Parathyroid adenoma (tissue), 2 donors: ENCODE data around the gene EPS15.

ENCODE experiments used
- H2AFZ ChIP-seq: fragments of 300-600 bp; sonication (generic); one replicate; pipeline ENCODE4 v1.7.0; 2017; ENCODE audit warnings: antibody characterized with exemption, mild to moderate bottlenecking
- H3K27ac ChIP-seq: fragments of 300-600 bp; sonication (generic); one replicate; pipeline ENCODE4 v1.7.0; 2017
- H3K27me3 ChIP-seq: fragments of 300-600 bp; sonication (generic); one replicate; pipeline ENCODE4 v1.7.0; 2017; ENCODE audit warnings: low read length; ENCODE audit not compliant: control insufficient read depth, insufficient read depth
- H3K36me3 ChIP-seq: fragments of 300-600 bp; sonication (generic); one replicate; pipeline ENCODE4 v1.7.0; 2017; ENCODE audit warnings: low read length; ENCODE audit not compliant: control insufficient read depth, insufficient read depth
- H3K4me1 ChIP-seq: fragments of 300-600 bp; sonication (generic); one replicate; pipeline ENCODE4 v1.7.0; 2017; ENCODE audit warnings: control low read depth
- H3K4me2 ChIP-seq: fragments of 300-600 bp; sonication (generic); one replicate; pipeline ENCODE4 v1.7.0; 2017; ENCODE audit warnings: low read length
- H3K4me3 ChIP-seq: fragments of 300-600 bp; sonication (generic); one replicate; pipeline ENCODE4 v1.7.0; 2017; ENCODE audit warnings: low read depth, low read length
- H3K79me2 ChIP-seq: fragments of 300-600 bp; sonication (generic); one replicate; pipeline ENCODE4 v1.7.0; 2017; ENCODE audit warnings: control low read depth
- H3K9ac ChIP-seq: fragments of 300-600 bp; sonication (generic); one replicate; pipeline ENCODE4 v1.7.0; 2017; ENCODE audit warnings: mild to moderate bottlenecking
- H3K9me3 ChIP-seq: fragments of 300-600 bp; sonication (generic); one replicate; pipeline ENCODE4 v1.7.0; 2017; ENCODE audit warnings: low read length; ENCODE audit not compliant: control insufficient read depth
- CTCF ChIP-seq: fragments of 300-600 bp; sonication (generic); IDR thresholded peaks from one replicate; pipeline ENCODE4 v1.7.0; 2017; ENCODE audit warnings: antibody characterized with exemption, mild to moderate bottlenecking
- donor health status: primary hyperparathyroidism.

The EPS15 gene

DNA sequence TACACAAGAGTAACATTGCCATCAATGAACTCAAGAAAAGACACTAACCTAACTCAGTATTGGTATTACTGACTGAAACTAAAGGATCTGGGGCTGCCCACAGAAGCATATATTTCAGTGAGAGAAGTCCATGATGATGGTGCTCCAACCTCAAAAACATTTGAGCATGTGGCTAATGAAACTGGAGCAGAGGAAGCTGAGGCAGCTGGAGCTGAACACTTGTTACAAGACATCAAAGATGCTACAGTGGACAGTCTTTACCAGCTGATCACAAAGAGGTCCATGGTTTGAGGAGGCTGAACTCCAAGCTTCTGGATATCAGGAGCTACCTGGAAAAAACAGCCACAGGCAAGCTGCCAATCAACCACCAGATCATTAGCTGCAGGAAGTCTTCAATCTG is 146.5 kb downstream of the EPS15 start:
- Histone ChIP-seq H3K27ac (no peak overlapping the region), H3K9me3 (no peaks in the 10 kb centered on the region), H3K79me2 (no peaks in the 10 kb centered on the region), H3K4me3 (no peak overlapping the region), H3K9ac (no peak overlapping the region), H3K36me3 (no peaks in the 10 kb centered on the region), H3K27me3 (no peaks in the 10 kb centered on the region), H3K4me2 (no peak overlapping the region), H2AFZ (no peak overlapping the region), H3K4me1 (no peaks in the 10 kb centered on the region)
- TF ChIP-seq CTCF: no peak

DNA sequence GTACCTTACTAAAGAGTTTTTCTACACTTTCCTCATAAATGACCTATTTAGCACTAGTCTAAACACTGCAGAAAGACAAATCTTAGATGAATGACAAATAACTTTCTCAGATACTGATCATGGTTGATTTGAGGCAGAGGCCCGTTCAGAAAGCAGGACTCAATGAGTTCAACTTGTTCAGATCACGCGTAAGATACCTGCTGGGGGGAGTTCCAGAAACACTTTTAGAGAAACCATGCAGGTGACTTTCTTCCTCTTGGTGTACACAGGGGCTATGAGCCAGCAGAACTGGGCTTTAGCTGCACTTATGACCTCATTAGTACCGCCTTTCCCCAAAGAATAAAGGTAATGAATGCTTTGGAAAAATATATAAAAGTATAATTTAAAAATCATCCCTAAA is 149.9 kb downstream of the EPS15 start:
- H3K4me2 ChIP-seq: no peak overlapping the region
- H3K27me3 ChIP-seq: no peaks in the 10 kb centered on the region
- H3K36me3 ChIP-seq: no peaks in the 10 kb centered on the region
- H3K27ac ChIP-seq: no peak overlapping the region
- no peak overlapping the region for H3K9ac ChIP-seq
- no peaks in the 10 kb centered on the region for H3K9me3 ChIP-seq
- TF ChIP-seq CTCF: no peak
- no peaks in the 10 kb centered on the region for H3K4me1 ChIP-seq
- no peaks in the 10 kb centered on the region for H3K79me2 ChIP-seq
- H3K4me3 ChIP-seq: no peak overlapping the region
- no peak overlapping the region for H2AFZ ChIP-seq

DNA sequence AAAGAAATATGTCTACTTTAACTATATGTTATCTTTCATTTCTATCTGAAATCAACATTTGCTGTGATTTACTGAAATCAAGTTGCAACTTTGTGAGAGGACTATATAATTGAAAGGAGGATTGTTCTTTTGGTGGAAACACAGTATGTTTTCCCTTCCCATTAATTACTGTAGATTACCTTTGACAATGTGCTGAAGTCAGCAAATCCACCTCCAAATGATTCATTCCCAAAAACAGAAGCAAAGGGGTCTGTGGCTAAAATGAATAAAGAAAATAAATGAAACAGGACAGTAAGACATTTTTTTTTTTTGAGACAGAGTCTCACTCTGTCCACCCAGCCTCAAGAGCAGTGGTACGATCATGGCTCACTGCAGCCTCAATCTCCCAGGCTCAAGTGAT is 153.3 kb downstream of the EPS15 start:
- Histone ChIP-seq H3K4me2 (no peak overlapping the region), H3K4me3 (no peak overlapping the region), H3K9ac (no peak overlapping the region), H2AFZ (no peak overlapping the region), H3K27ac (no peak overlapping the region), H3K9me3 (no peaks in the 10 kb centered on the region), H3K36me3 (no peaks in the 10 kb centered on the region), H3K27me3 (no peaks in the 10 kb centered on the region), H3K4me1 (no peaks in the 10 kb centered on the region), H3K79me2 (no peaks in the 10 kb centered on the region)
- no peak for TF ChIP-seq CTCF

DNA sequence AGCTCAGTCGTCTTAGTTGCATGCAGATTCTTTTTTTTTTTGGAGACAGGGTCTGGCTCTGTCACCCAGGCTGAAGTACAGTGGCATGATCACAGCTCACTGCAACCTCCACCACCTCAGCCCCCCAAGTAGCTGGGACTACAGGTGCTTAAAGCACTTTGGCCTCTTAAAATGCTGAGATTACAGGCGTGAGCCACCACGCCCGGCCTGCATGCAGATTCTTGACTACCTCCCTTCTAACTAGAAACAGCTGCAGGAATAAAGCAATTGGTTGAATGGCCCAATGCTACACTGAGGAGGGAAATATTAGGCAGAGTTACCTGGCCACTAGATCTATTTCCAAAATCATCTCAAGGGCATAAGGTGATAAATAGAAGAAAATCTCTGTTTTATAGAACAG is 159.2 kb downstream of the EPS15 start:
- Histone ChIP-seq H2AFZ (no peak overlapping the region), H3K27ac (no peak overlapping the region), H3K9me3 (no peaks in the 10 kb centered on the region), H3K36me3 (no peaks in the 10 kb centered on the region), H3K9ac (no peak overlapping the region), H3K4me1 (no peaks in the 10 kb centered on the region), H3K4me2 (no peak overlapping the region), H3K27me3 (no peaks in the 10 kb centered on the region), H3K4me3 (no peak overlapping the region), H3K79me2 (no peaks in the 10 kb centered on the region)
- no peak for TF ChIP-seq CTCF

- H3K79me2 ChIP-seq: no peaks in the 10 kb centered on the region
- H3K9ac ChIP-seq: no peak overlapping the region
- no peaks in the 10 kb centered on the region for H3K4me1 ChIP-seq
- H3K27me3 ChIP-seq: no peaks in the 10 kb centered on the region
- TF ChIP-seq CTCF: no peak
- no peaks in the 10 kb centered on the region for H3K36me3 ChIP-seq
- no peaks in the 10 kb centered on the region for H3K9me3 ChIP-seq
- H3K4me2 ChIP-seq: no peak overlapping the region
- no peak overlapping the region for H2AFZ ChIP-seq
- H3K27ac ChIP-seq: no peak overlapping the region
- H3K4me3 ChIP-seq: no peak overlapping the region
Measured at GRCh38 chr1:51355382-51355781, 163.7 kb downstream of the EPS15 start.
